ENCODE data around the gene TLL2. TPM values are rescaled to one million over a fixed set of nuclear protein-coding genes. Genes with fewer than 3 reads are reported as not detected.

Gene TLL2
- 0.04 TPM for total RNA-seq (2013)
- polyA plus RNA-seq: not detected
- polyA minus RNA-seq: under 0.01 TPM in 1 of 2 replicates, not detected in the other
- 0.21 to 5.1 (median 1.0) reads per million in 11 experiments for total RNA-seq

- H3K9me3 ChIP-seq (replicated peaks in 1 of 2; ENCODE audit: control insufficient read depth in 1 of 2, insufficient read depth in 1 of 2, low read length in 2 of 2): peaks cover 0 to 20% of the 10 kb centered on the region in 2 donors
- H3K79me2 ChIP-seq (ENCODE audit: insufficient read depth, low read length): no peaks in the 10 kb centered on the region
- intact Hi-C loops (cut with micrococcal nuclease): loop anchor here (2.0 to 5.0 kb wide), 3 partner anchors 117 to 139 kb away; no protein-coding TSS in a partner anchor
- Mint-ChIP-seq H3K9me3 (peaks cover 0 to 18% (median 6%) of the 10 kb centered on the region in 7 donors), H3K27ac (no peak within 1 kb of the TSS), H3K4me3 (peak within 1 kb of the TSS; percentile 70 to 95), H3K4me1 (peaks cover 28% of the 10 kb centered on the region), H3K36me3 (peaks cover 8 to 24% of the 10 kb centered on the region in 2 donors), H3K27me3 (ENCODE audit: low read depth in 3 of 3) (peaks cover 62 to 78% (median 66%) of the 10 kb centered on the region in 3 donors)
- H4K20me1 ChIP-seq (ENCODE audit: insufficient read depth, low read length): peaks cover 17% of the 10 kb centered on the region
- peak; percentile 47 to 70 (median 61) for DNase-seq
- H3K27me3 ChIP-seq (ENCODE audit: control insufficient read depth in 2 of 2, insufficient read depth in 2 of 2, low read length in 2 of 2): peaks cover 58 to 77% of the 10 kb centered on the region in 2 donors
- no peak within 1 kb of the TSS for H3K27ac ChIP-seq (ENCODE audit: low read depth in 1 of 2, low read length in 2 of 2)
- H2AFZ ChIP-seq (ENCODE audit: insufficient read depth, low read depth, low read length, poor library complexity, severe bottlenecking): peak within 1 kb of the TSS; percentile 68
- H3K4me2 ChIP-seq (replicated peaks; ENCODE audit: extremely low read depth, low read length, poor library complexity, severe bottlenecking): peak within 1 kb of the TSS; percentile 83
- WGBS (ENCODE audit: insufficient coverage): 2% methylated on average over 57 of the region's 68 CpGs
- peaks cover 0 to 10% of the 10 kb centered on the region in 2 donors for H3K36me3 ChIP-seq (replicated peaks in 1 of 2; ENCODE audit: control insufficient read depth in 1 of 2, insufficient read depth in 2 of 2, low read length in 2 of 2)
- peak within 1 kb of the TSS; percentile 32 for H3K9ac ChIP-seq (ENCODE audit: insufficient read depth, low read length, poor library complexity, severe bottlenecking)
- TF ChIP-seq CTCF (IDR thresholded peaks at IDR 0.05): peak; percentile 68
- peaks cover 21 to 23% of the 10 kb centered on the region in 2 donors for H3K4me1 ChIP-seq (ENCODE audit: control insufficient read depth in 1 of 2, insufficient read depth in 2 of 2, low read length in 2 of 2)
- H3K4me3 ChIP-seq (replicated peaks in 1 of 3; ENCODE audit: low read depth in 2 of 3, low read length in 3 of 3): peak within 1 kb of the TSS; percentile 22 to 75 (median 36)
Measured at GRCh38 chr10:96513698-96514561, at the start of gene TLL2. Gene TLL2 (minus strand): TSS chr10:96513926. CDS start chr10:96513685, 241 bp downstream.

- peak overlapping the region in 1 of 7 donors; percentile 19 for H3K27ac Mint-ChIP-seq
- H3K4me1 Mint-ChIP-seq: no peaks in the 10 kb centered on the region
- no peaks in the 10 kb centered on the region for H3K27me3 Mint-ChIP-seq (ENCODE audit: low read depth in 3 of 3)
- Histone ChIP-seq H3K4me1 (ENCODE audit: control insufficient read depth in 1 of 2, insufficient read depth in 2 of 2, low read length in 2 of 2) (no peaks in the 10 kb centered on the region), H3K36me3 (replicated peaks in 1 of 2; ENCODE audit: control insufficient read depth in 1 of 2, insufficient read depth in 2 of 2, low read length in 2 of 2) (peaks cover 45 to 93% of the 10 kb centered on the region in 2 donors), H3K27ac (ENCODE audit: low read depth in 1 of 2, low read length in 2 of 2) (no peak overlapping the region), H3K27me3 (ENCODE audit: control insufficient read depth in 2 of 2, insufficient read depth in 2 of 2, low read length in 2 of 2) (no peaks in the 10 kb centered on the region), H2AFZ (ENCODE audit: insufficient read depth, low read depth, low read length, poor library complexity, severe bottlenecking) (no peak overlapping the region), H3K9me3 (replicated peaks in 1 of 2; ENCODE audit: control insufficient read depth in 1 of 2, insufficient read depth in 1 of 2, low read length in 2 of 2) (no peaks in the 10 kb centered on the region), H4K20me1 (ENCODE audit: insufficient read depth, low read length) (peaks cover 65% of the 10 kb centered on the region), H3K4me3 (replicated peaks in 1 of 3; ENCODE audit: low read depth in 2 of 3, low read length in 3 of 3) (no peak overlapping the region), H3K79me2 (ENCODE audit: insufficient read depth, low read length) (peaks cover 12% of the 10 kb centered on the region), H3K9ac (ENCODE audit: insufficient read depth, low read length, poor library complexity, severe bottlenecking) (no peak overlapping the region), H3K4me2 (replicated peaks; ENCODE audit: extremely low read depth, low read length, poor library complexity, severe bottlenecking) (no peak overlapping the region)
- TF ChIP-seq CTCF (IDR thresholded peaks at IDR 0.05): no peak
- intact Hi-C loops (cut with micrococcal nuclease): no loop called here
- WGBS (ENCODE audit: insufficient coverage): no CpG with 5 or more reads among the region's 3 CpGs
- H3K36me3 Mint-ChIP-seq: peaks cover 56 to 59% of the 10 kb centered on the region in 2 donors
- DNase-seq: no peak
- no peaks in the 10 kb centered on the region for H3K9me3 Mint-ChIP-seq
- no peak overlapping the region for H3K4me3 Mint-ChIP-seq
Measured at GRCh38 chr10:96560966-96561887, 47.5 kb upstream of the TLL2 start.
